Stimulated activated CD8-positive, alpha-beta memory T cell treated with anti-CD3 and anti-CD28 coated beads, Interleukin-7, amount 100 ng/mL, for 1 hour (primary cell): ENCODE measurements around the gene PTX4.

Experiments
- DNase-seq, 2 donors: peaks; one replicate each; pipeline ENCODE4 v3.0.0-alpha.2; 2020; ENCODE audit warnings: low read depth in 2 of 2

PTX4 gene

GRCh38 chr16:1461146-1461545 is 27.6 kb downstream of the PTX4 start:
- no peak for DNase-seq

- DNase-seq = no peak
Observed at GRCh38 chr16:1460602-1461138, 28.1 kb downstream of the PTX4 start.

GRCh38 chr16:1459967-1460366 is 28.8 kb downstream of the PTX4 start:
- no peak for DNase-seq

GRCh38 chr16:1458977-1459341 is 29.8 kb downstream of the PTX4 start:
- no peak for DNase-seq

- DNase-seq = no peak
Observed at GRCh38 chr16:1458336-1458976, 30.3 kb downstream of the PTX4 start.

- DNase-seq = no peak
Observed at GRCh38 chr16:1457489-1458245, 31.1 kb downstream of the PTX4 start.

GRCh38 chr16:1456951-1457350 is 31.8 kb downstream of the PTX4 start:
- DNase-seq = no peak

GRCh38 chr16:1455190-1456171 is 33.3 kb downstream of the PTX4 start:
- no peak for DNase-seq

- DNase-seq = no peak
Observed at GRCh38 chr16:1454561-1454960, 34.2 kb downstream of the PTX4 start.

GRCh38 chr16:1453316-1453715 is 35.4 kb downstream of the PTX4 start:
- no peak for DNase-seq

- no peak for DNase-seq
Observed at GRCh38 chr16:1452530-1452929, 36.2 kb downstream of the PTX4 start.

- DNase-seq = no peak
Observed at GRCh38 chr16:1451702-1452392, 36.9 kb downstream of the PTX4 start.

- DNase-seq = no peak
Observed at GRCh38 chr16:1450841-1451240, 37.9 kb downstream of the PTX4 start.

GRCh38 chr16:1450218-1450617 is 38.5 kb downstream of the PTX4 start:
- DNase-seq = no peak

GRCh38 chr16:1449201-1449788 is 39.4 kb downstream of the PTX4 start:
- DNase-seq = no peak

- DNase-seq = no peak
Observed at GRCh38 chr16:1448536-1449116, 40.1 kb downstream of the PTX4 start.

- DNase-seq = no peak
Observed at GRCh38 chr16:1447965-1448364, 40.8 kb downstream of the PTX4 start.

GRCh38 chr16:1446296-1447080 is 42.3 kb downstream of the PTX4 start:
- no peak for DNase-seq

GRCh38 chr16:1445518-1446203 is 43.1 kb downstream of the PTX4 start:
- DNase-seq = no peak
